Measurements from ENCODE around the gene SAFB2. TPM values are rescaled to one million over a fixed set of nuclear protein-coding genes. Genes with fewer than 3 reads are reported as not detected.

Gene SAFB2
- total RNA-seq, 1 donor from 2014 or later = 48.2 TPM

GRCh38 chr19:5624018-5624663, 1.6 kb upstream of the SAFB2 start:
- peak overlapping the region; percentile 94 for H3K27ac Mint-ChIP-seq (ENCODE audit: unreplicated experiment)
- H3K4me3 Mint-ChIP-seq (ENCODE audit: unreplicated experiment) = peak overlapping the region; percentile 100
- no peaks in the 10 kb centered on the region for H3K27me3 Mint-ChIP-seq (ENCODE audit: low read depth)
- DNase-seq (ENCODE audit: low spot score) = no peak
- TF ChIP-seq, protein P1, sequence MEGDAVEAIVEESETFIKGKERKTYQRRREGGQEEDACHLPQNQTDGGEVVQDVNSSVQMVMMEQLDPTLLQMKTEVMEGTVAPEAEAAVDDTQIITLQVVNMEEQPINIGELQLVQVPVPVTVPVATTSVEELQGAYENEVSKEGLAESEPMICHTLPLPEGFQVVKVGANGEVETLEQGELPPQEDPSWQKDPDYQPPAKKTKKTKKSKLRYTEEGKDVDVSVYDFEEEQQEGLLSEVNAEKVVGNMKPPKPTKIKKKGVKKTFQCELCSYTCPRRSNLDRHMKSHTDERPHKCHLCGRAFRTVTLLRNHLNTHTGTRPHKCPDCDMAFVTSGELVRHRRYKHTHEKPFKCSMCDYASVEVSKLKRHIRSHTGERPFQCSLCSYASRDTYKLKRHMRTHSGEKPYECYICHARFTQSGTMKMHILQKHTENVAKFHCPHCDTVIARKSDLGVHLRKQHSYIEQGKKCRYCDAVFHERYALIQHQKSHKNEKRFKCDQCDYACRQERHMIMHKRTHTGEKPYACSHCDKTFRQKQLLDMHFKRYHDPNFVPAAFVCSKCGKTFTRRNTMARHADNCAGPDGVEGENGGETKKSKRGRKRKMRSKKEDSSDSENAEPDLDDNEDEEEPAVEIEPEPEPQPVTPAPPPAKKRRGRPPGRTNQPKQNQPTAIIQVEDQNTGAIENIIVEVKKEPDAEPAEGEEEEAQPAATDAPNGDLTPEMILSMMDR (IDR thresholded peaks at IDR 0.05) = no peak
- peaks cover 23% of the 10 kb centered on the region for H3K36me3 Mint-ChIP-seq (ENCODE audit: low read depth)
- peaks cover 45% of the 10 kb centered on the region for H3K4me1 Mint-ChIP-seq (ENCODE audit: low read depth)
- H3K9me3 Mint-ChIP-seq (ENCODE audit: low read depth) = no peaks in the 10 kb centered on the region

GRCh38 chr19:5623397-5624017, 931 bp upstream of the SAFB2 start:
- peaks cover 45% of the 10 kb centered on the region for H3K4me1 Mint-ChIP-seq (ENCODE audit: low read depth)
- H3K27ac Mint-ChIP-seq (ENCODE audit: unreplicated experiment) = peak overlapping the region; percentile 99
- peaks cover 21% of the 10 kb centered on the region for H3K36me3 Mint-ChIP-seq (ENCODE audit: low read depth)
- H3K27me3 Mint-ChIP-seq (ENCODE audit: low read depth) = no peaks in the 10 kb centered on the region
- DNase-seq (ENCODE audit: low spot score) = no peak
- TF ChIP-seq, protein P1 (IDR thresholded peaks at IDR 0.05) = no peak
- H3K4me3 Mint-ChIP-seq (ENCODE audit: unreplicated experiment) = peak overlapping the region; percentile 100
- no peaks in the 10 kb centered on the region for H3K9me3 Mint-ChIP-seq (ENCODE audit: low read depth)

DNA sequence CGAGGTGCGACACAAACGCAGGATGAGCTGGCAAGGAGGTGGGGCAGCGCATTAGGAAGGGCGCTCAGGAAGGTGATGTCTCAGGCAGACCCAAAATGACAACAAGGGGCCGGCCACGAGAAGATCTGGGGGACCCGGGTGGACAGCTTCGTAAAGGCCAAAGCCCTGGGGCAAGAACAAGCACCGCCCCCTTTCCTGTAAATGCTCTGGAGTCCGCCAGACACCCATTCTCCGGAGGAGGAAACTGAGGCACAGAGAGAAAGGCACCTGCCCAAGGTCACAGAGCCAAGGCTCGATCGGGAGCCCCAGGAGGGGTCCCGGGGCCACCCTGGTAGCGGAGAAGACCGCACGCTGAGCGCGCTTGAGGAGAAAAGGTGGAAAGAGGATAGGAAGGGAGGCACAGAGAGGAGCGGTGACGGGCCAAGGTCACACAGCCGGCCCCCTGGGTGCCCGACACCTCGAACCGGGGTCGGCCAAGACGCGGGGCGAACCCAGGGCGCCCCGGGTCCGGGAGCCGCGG, 571 bp downstream of the SAFB2 start:
- H3K4me3 Mint-ChIP-seq (ENCODE audit: unreplicated experiment) = peak overlapping the region; percentile 100
- H3K4me1 Mint-ChIP-seq (ENCODE audit: low read depth) = peaks cover 40% of the 10 kb centered on the region
- H3K27ac Mint-ChIP-seq (ENCODE audit: unreplicated experiment) = peak overlapping the region; percentile 90
- DNase-seq (ENCODE audit: low spot score) = no peak
- TF ChIP-seq, protein P1 (IDR thresholded peaks at IDR 0.05) = no peak
- H3K9me3 Mint-ChIP-seq (ENCODE audit: low read depth) = no peaks in the 10 kb centered on the region
- H3K27me3 Mint-ChIP-seq (ENCODE audit: low read depth) = no peaks in the 10 kb centered on the region
- H3K36me3 Mint-ChIP-seq (ENCODE audit: low read depth) = peaks cover 18% of the 10 kb centered on the region

DNA sequence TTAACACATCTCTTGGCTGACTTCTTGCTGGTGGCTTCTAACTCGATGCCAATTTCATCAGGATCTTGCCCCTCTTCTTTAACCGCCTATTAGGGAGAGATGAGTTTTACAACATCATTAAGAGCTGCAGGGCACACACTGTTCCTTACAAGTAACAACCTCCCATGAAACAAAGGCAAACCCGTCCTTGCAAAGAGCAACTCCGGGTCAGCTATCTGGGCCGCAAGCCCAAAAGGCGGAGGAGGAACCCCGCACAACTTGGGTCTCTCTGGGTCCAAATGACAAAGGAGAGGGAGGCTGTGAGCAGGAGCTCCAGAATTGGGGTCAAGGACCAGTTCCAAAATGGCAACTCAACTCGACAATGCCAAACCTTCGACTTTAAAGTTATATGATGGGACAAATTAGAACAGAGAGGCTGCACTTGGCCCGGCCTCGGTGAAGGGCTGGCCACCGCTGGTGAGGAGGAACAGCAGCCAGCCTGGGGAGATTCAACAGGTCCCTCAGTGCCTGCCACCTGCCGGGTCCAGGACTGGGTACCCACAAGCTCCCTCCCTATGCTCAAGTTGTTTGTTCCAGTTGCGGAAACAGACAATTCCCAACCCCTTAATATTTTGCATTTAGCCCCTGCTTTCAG, 1.1 kb downstream of the SAFB2 start:
- TF ChIP-seq, protein P1 (IDR thresholded peaks at IDR 0.05) = no peak
- Mint-ChIP-seq H3K4me1 (ENCODE audit: low read depth) (peaks cover 37% of the 10 kb centered on the region), H3K9me3 (ENCODE audit: low read depth) (no peaks in the 10 kb centered on the region), H3K36me3 (ENCODE audit: low read depth) (peaks cover 15% of the 10 kb centered on the region), H3K27ac (ENCODE audit: unreplicated experiment) (peak overlapping the region; percentile 90), H3K27me3 (ENCODE audit: low read depth) (no peaks in the 10 kb centered on the region), H3K4me3 (ENCODE audit: unreplicated experiment) (peak overlapping the region; percentile 100)
- no peak for DNase-seq (ENCODE audit: low spot score)

DNA sequence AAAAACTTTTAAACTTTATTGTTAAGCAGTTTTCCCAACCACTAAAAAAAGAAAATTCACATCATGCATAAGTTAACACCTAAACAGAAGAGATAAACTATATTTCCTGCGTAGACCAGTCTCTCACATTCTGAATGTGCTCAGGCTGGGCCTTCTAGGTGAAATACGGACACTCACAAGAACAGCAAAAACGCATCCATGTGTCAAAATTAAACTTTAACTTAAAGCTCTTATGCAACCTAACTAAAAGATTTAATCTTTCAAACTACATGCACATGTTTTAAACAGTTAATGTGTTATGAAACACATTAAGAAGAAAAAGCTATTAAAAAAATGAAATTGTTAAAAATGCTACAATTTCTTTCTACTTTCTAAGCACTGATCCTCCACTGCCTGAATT, 2.6 kb downstream of the SAFB2 start:
- TF ChIP-seq, protein P1 (IDR thresholded peaks at IDR 0.05) = no peak
- Mint-ChIP-seq H3K4me3 (ENCODE audit: unreplicated experiment) (no peak overlapping the region), H3K4me1 (ENCODE audit: low read depth) (peaks cover 32% of the 10 kb centered on the region), H3K36me3 (ENCODE audit: low read depth) (peaks cover 17% of the 10 kb centered on the region), H3K9me3 (ENCODE audit: low read depth) (no peaks in the 10 kb centered on the region), H3K27ac (ENCODE audit: unreplicated experiment) (no peak overlapping the region), H3K27me3 (ENCODE audit: low read depth) (no peaks in the 10 kb centered on the region)
- no peak for DNase-seq (ENCODE audit: low spot score)

Measured in chondrocyte (in vitro differentiated cells).